CD14-positive monocyte (primary cell): ENCODE measurements around the gene FOSB. TPM values are rescaled to one million over a fixed set of nuclear protein-coding genes. Genes with fewer than 3 reads are reported as not detected.
"Not testable (repeated sequence)": the region's sequence is repeated elsewhere in the genome, so short reads cannot be mapped to it uniquely, and the experiment has no call there.

ENCODE experiments used
- DNase-seq, 3 donors: peaks; one replicate each; pipeline ENCODE4 v3.0.0-alpha.2; 2011 to 2022
- H2AFZ ChIP-seq: 2 replicates; pipeline ENCODE4 v1.6.0; 2012; ENCODE audit warnings: mild to moderate bottlenecking, low read depth, low read length, inconsistent platforms; ENCODE audit not compliant: insufficient read depth, poor library complexity, severe bottlenecking
- H3K27ac ChIP-seq, 2 donors: 1 replicate in 1 of 2; 2 replicates in 1 of 2; pipeline ENCODE4 v1.5.1; 2012 to 2013; ENCODE audit warnings: low read length in 2 of 2, control low read depth in 1 of 2, inconsistent platforms in 1 of 2, low read depth in 1 of 2, mild to moderate bottlenecking in 1 of 2
- H3K27me3 ChIP-seq, 2 donors: one replicate each; pipeline versions ENCODE4 v1.6.0 to v1.6.1; 2011 to 2013; ENCODE audit warnings: low read length in 2 of 2; ENCODE audit not compliant: control insufficient read depth in 2 of 2, insufficient read depth in 2 of 2
- H3K36me3 ChIP-seq, 2 donors: replicated peaks in 1 of 2; 1 replicate in 1 of 2; 2 replicates in 1 of 2; pipeline versions ENCODE4 v1.5.1 to v1.6.1; 2012 to 2013; ENCODE audit warnings: low read length in 2 of 2, control low read depth in 1 of 2, inconsistent platforms in 1 of 2, mild to moderate bottlenecking in 1 of 2; ENCODE audit not compliant: insufficient read depth in 2 of 2, control insufficient read depth in 1 of 2
- H3K4me1 ChIP-seq, 2 donors: 1 replicate in 1 of 2; 2 replicates in 1 of 2; pipeline versions ENCODE4 v1.5.1 to v1.6.1; 2012 to 2013; ENCODE audit warnings: low read length in 2 of 2, control low read depth in 1 of 2, inconsistent platforms in 1 of 2, mild to moderate bottlenecking in 1 of 2, moderate library complexity in 1 of 2; ENCODE audit not compliant: insufficient read depth in 2 of 2, control insufficient read depth in 1 of 2
- H3K4me2 ChIP-seq: replicated peaks from 2 replicates; pipeline ENCODE3; 2012; ENCODE audit warnings: low read length, moderate library complexity, mild to moderate bottlenecking; ENCODE audit not compliant: poor library complexity, severe bottlenecking; ENCODE audit errors: extremely low read depth
- H3K4me3 ChIP-seq, 3 experiments: fragments of 200-600 bp in 1 of 3; sonication (generic) in 1 of 3; replicated peaks in 1 of 3; 1 replicate in 2 of 3; 2 replicates in 1 of 3; pipeline ENCODE4 v1.5.1; 2011 to 2013; ENCODE audit warnings: low read length in 3 of 3, mild to moderate bottlenecking in 3 of 3, control low read depth in 2 of 3, low read depth in 2 of 3, inconsistent platforms in 1 of 3, moderate library complexity in 1 of 3
- H3K79me2 ChIP-seq: 2 replicates; pipeline ENCODE4 v1.6.0; 2012; ENCODE audit warnings: mild to moderate bottlenecking, control low read depth, inconsistent platforms, low read length, moderate library complexity; ENCODE audit not compliant: insufficient read depth
- H3K9ac ChIP-seq: 2 replicates; pipeline ENCODE4 v1.6.0; 2017; ENCODE audit warnings: low read length, mild to moderate bottlenecking; ENCODE audit not compliant: insufficient read depth, poor library complexity, severe bottlenecking
- H3K9me3 ChIP-seq, 2 donors: replicated peaks in 1 of 2; 1 replicate in 1 of 2; 2 replicates in 1 of 2; pipeline versions ENCODE4 v1.5.1 to v1.6.1; 2012 to 2013; ENCODE audit warnings: low read length in 2 of 2, control low read depth in 1 of 2; ENCODE audit not compliant: control insufficient read depth in 1 of 2, insufficient read depth in 1 of 2
- H4K20me1 ChIP-seq: 2 replicates; pipeline ENCODE4 v1.6.0; 2012; ENCODE audit warnings: mild to moderate bottlenecking, low read length, control low read depth, moderate library complexity; ENCODE audit not compliant: insufficient read depth
- H3K27ac Mint-ChIP-seq, 7 donors: one replicate each; pipeline ENCODE4 v1.8.0; 2020; ENCODE audit warnings: mild to moderate bottlenecking in 7 of 7, mixed read lengths in 7 of 7, moderate library complexity in 6 of 7, inconsistent platforms in 2 of 7
- H3K27me3 Mint-ChIP-seq, 3 donors: one replicate each; pipeline ENCODE4 v1.8.0; 2021 to 2022; ENCODE audit warnings: low read depth in 3 of 3, mild to moderate bottlenecking in 3 of 3, mixed read lengths in 3 of 3, moderate library complexity in 3 of 3, inconsistent platforms in 1 of 3
- H3K36me3 Mint-ChIP-seq, 2 donors: one replicate each; pipeline ENCODE4 v1.8.0; 2020; ENCODE audit warnings: mixed read lengths in 2 of 2, inconsistent platforms in 1 of 2, mild to moderate bottlenecking in 1 of 2
- H3K4me1 Mint-ChIP-seq: one replicate; pipeline ENCODE4 v1.8.0; 2020; ENCODE audit warnings: mild to moderate bottlenecking, mixed read lengths
- H3K4me3 Mint-ChIP-seq, 2 donors: one replicate each; pipeline ENCODE4 v1.8.0; 2020; ENCODE audit warnings: mild to moderate bottlenecking in 2 of 2, mixed read lengths in 2 of 2, moderate library complexity in 1 of 2
- H3K9me3 Mint-ChIP-seq, 7 donors: one replicate each; pipeline ENCODE4 v1.8.0; 2020 to 2022; ENCODE audit warnings: mixed read lengths in 7 of 7, mild to moderate bottlenecking in 6 of 7, moderate library complexity in 6 of 7, inconsistent platforms in 2 of 7
- WGBS: methylation state at CpG from one replicate; pipeline ENCODE4 v1.1.5; 2013; ENCODE audit warnings: missing lambda C conversion rate; ENCODE audit not compliant: insufficient coverage; 5-methylcytosine and 5-hydroxymethylcytosine counted together
- intact Hi-C, 2 donors: fragments of 100-400 bp; cut with micrococcal nuclease; formaldehyde crosslinking; loops; one replicate each; pipeline versions ENCODE4 v1.15.0 to v1.15.1; 2023
- polyA plus RNA-seq, 3 donors: library from polyadenylated mRNA; depleted of rRNA in 1 of 3; unstranded in 2 of 3; stranded (reverse) in 1 of 3; fragments of 300-500 nt in 2 of 3; fragments of >200 nt in 1 of 3; fragmentation: Illumina TruSeq in 2 of 3; gene quantifications; 1 replicate in 2 of 3; 2 replicates in 1 of 3; pipeline ENCODE4 v1.2.3, GENCODE V29; 2012 to 2021
- TF ChIP-seq, protein P1 (sequence below): fragments of 200-600 bp; IDR thresholded peaks from one replicate; pipeline ENCODE4 v1.8.0; 2022; ENCODE audit warnings: antibody characterized with exemption, mild to moderate bottlenecking

FOSB gene
- polyA plus RNA-seq, 3 donors: 27.3 to 840 (median 28.2) TPM

DNA sequence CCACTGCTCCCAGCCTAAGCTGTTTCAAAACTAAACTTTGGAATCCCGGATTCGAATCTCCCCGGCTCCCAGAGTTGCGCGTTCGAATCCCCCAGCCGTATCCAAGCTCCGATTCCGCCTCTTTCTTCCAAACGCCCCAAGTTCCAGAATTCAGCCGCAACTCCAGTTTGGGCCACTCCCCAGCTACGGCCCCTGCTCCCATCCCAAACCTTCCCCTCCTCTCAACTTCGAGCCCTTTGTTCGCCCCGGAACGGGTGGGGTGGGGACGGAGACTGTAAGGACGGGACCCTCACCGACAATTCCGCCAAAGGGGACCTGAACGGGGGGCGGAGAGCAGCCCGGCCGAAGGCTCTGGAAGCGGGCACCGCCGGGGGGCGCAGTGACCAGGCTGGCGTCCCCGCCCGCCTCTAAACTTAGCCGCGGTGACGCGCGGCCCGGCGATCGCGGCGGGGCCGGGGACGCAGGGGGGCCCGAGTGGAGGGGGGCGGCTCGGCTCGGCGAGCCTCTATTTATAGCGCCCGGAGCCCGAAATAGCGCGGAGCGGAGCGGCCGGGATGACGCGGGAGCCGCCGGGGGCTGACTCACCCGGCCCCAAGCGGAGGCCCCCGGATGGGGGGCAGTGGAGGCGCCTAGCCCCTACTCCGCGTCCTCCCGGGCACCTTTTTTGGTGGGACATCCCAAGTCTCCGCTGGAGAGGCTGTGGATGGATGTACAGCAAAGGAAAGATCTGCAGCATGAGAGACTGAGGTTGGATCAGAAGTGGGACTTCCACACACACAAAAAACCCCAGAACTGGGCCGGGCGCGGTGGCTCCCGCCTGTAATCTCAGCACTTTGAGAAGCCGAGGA is 39.2 kb upstream of the FOSB start:
- peaks cover 0 to 3% of the 10 kb centered on the region in 2 donors for H3K36me3 Mint-ChIP-seq
- peak overlapping the region; percentile 74 for H2AFZ ChIP-seq
- H3K36me3 ChIP-seq: no peaks in the 10 kb centered on the region
- H3K27ac ChIP-seq: peak overlapping the region in 1 of 2 donors; percentile 22
- H3K4me1 Mint-ChIP-seq: peaks cover 49% of the 10 kb centered on the region
- H3K4me3 ChIP-seq: peak overlapping the region; percentile 15 to 65 (median 27)
- TF ChIP-seq, protein P1, sequence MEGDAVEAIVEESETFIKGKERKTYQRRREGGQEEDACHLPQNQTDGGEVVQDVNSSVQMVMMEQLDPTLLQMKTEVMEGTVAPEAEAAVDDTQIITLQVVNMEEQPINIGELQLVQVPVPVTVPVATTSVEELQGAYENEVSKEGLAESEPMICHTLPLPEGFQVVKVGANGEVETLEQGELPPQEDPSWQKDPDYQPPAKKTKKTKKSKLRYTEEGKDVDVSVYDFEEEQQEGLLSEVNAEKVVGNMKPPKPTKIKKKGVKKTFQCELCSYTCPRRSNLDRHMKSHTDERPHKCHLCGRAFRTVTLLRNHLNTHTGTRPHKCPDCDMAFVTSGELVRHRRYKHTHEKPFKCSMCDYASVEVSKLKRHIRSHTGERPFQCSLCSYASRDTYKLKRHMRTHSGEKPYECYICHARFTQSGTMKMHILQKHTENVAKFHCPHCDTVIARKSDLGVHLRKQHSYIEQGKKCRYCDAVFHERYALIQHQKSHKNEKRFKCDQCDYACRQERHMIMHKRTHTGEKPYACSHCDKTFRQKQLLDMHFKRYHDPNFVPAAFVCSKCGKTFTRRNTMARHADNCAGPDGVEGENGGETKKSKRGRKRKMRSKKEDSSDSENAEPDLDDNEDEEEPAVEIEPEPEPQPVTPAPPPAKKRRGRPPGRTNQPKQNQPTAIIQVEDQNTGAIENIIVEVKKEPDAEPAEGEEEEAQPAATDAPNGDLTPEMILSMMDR: peak; percentile 30
- H4K20me1 ChIP-seq: no peaks in the 10 kb centered on the region
- H3K9me3 Mint-ChIP-seq: peaks cover 0 to 5% (median 0%) of the 10 kb centered on the region in 7 donors
- peak overlapping the region; percentile 79 for H3K4me2 ChIP-seq
- peaks cover 3 to 5% of the 10 kb centered on the region in 2 donors for H3K27me3 ChIP-seq
- no peaks in the 10 kb centered on the region for H3K9me3 ChIP-seq
- H3K4me1 ChIP-seq: peaks cover 46 to 61% of the 10 kb centered on the region in 2 donors
- H3K27me3 Mint-ChIP-seq: peaks cover 9 to 18% (median 15%) of the 10 kb centered on the region in 3 donors
- peaks cover under 1% of the 10 kb centered on the region for H3K79me2 ChIP-seq
- WGBS: under 1% methylated on average over 54 of the region's 73 CpGs
- peak overlapping the region; percentile 75 to 88 for H3K4me3 Mint-ChIP-seq
- H3K27ac Mint-ChIP-seq: peak overlapping the region in 6 of 7 donors; percentile 73 to 89 (median 83)
- H3K9ac ChIP-seq: peak overlapping the region; percentile 41
- DNase-seq: peak; percentile 52 to 71 (median 60)
- intact Hi-C loops: loop anchor here in 1 of 2 donors (2.0 kb wide), 1 partner anchor 14 kb away; no protein-coding TSS in a partner anchor

DNA sequence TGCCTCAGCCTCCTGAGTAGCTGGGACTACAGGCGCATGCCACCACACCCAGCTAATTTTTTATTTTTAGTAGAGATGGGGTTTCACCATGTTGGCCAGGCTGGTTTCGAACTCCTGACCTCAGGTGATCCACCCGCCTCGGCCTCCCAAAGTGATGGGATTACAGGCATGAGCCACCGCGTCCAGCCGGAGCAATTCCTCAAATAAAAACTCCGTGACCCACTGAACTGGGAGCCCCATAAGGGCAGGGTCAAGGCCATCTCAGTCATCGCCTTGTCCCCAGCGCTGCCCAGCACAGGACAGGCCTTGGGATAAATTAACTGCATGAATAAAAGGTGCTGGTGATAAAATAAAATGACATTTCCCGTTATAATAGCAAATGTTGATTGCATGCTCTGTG is 37.9 kb upstream of the FOSB start:
- not testable (repeated sequence) for H3K9me3 Mint-ChIP-seq, H4K20me1 ChIP-seq, H3K36me3 ChIP-seq, H3K27me3 ChIP-seq, H3K9ac ChIP-seq, H3K4me3 Mint-ChIP-seq, H3K79me2 ChIP-seq, DNase-seq, H3K4me2 ChIP-seq, H3K36me3 Mint-ChIP-seq, H3K27ac ChIP-seq, H3K4me3 ChIP-seq, H3K9me3 ChIP-seq, H2AFZ ChIP-seq
- intact Hi-C loops: loop anchor here in 1 of 2 donors (2.0 kb wide), 1 partner anchor 13 kb away; no protein-coding TSS in a partner anchor
- Mint-ChIP-seq H3K27ac (peak overlapping the region in 3 of 7 donors; percentile 45 to 83 (median 50)), H3K27me3 (peaks cover 9 to 18% (median 15%) of the 10 kb centered on the region in 3 donors), H3K4me1 (peaks cover 40% of the 10 kb centered on the region)
- 91% methylated on average over 10 of the region's 11 CpGs for WGBS
- peaks cover 36 to 48% of the 10 kb centered on the region in 2 donors for H3K4me1 ChIP-seq

DNA sequence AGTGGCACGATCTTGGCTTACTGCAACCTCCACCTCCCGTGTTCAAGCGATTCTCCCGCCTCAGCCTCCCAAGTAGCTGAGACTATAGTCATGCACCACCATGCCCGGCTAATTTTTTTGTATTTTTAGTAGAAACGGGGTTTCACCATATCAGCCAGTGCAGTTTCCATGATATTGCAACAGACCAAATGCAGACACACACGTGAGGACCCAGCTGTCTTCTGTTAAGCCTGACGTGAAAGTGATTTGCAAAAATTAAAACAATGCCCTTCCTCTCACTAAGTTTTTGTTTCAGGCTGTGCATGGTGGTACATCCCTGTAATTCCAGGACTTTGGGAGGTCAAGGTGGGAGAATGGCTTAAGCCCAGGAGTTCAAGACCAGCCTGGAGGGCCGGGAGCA is 36.8 kb upstream of the FOSB start:
- intact Hi-C loops: loop anchor here in 1 of 2 donors (1.0 kb wide), 1 partner anchor 8 kb away; no protein-coding TSS in a partner anchor
- not testable (repeated sequence) for H3K4me3 ChIP-seq, H3K36me3 Mint-ChIP-seq, H4K20me1 ChIP-seq, H3K36me3 ChIP-seq, H2AFZ ChIP-seq, H3K4me2 ChIP-seq, H3K79me2 ChIP-seq, H3K27me3 ChIP-seq, H3K4me3 Mint-ChIP-seq, H3K9me3 ChIP-seq, H3K9ac ChIP-seq, H3K9me3 Mint-ChIP-seq
- Mint-ChIP-seq H3K27me3 (peaks cover 10 to 18% (median 14%) of the 10 kb centered on the region in 3 donors), H3K4me1 (peaks cover 36% of the 10 kb centered on the region), H3K27ac (peak overlapping the region; percentile 79 to 92 (median 90))
- Histone ChIP-seq H3K4me1 (peaks cover 30 to 37% of the 10 kb centered on the region in 2 donors), H3K27ac (peak overlapping the region in 1 of 2 donors; percentile 52)
- peak; percentile 71 to 78 (median 77) for DNase-seq
- 33% methylated on average over 2 of the region's 9 CpGs for WGBS
